Muscle of arm (tissue), 12 donors: Measurements from ENCODE around the gene MTHFD1L. TPM values are rescaled to one million over a fixed set of nuclear protein-coding genes. Genes with fewer than 3 reads are reported as not detected.
A peak's percentile ranks its signal among the peaks of the same experiment; 100 is the strongest.

ENCODE experiments used
- DNase-seq: peaks from one replicate; pipeline ENCODE4 v3.0.0-alpha.2; 2013
- polyA plus RNA-seq, 12 donors: library from polyadenylated mRNA; unstranded; fragments of 120-200 nt; gene quantifications; one replicate each; pipeline ENCODE4 v1.2.1, GENCODE V29; 2013; ENCODE audit not compliant: insufficient read length in 12 of 12

The MTHFD1L gene
- polyA plus RNA-seq, 12 donors: 18.1 to 32.4 (median 28.2) TPM; not detected in 1

GRCh38 chr6:151010071-151010470 is 144.6 kb downstream of the MTHFD1L start:
- DNase-seq: peak; percentile 35

DNA sequence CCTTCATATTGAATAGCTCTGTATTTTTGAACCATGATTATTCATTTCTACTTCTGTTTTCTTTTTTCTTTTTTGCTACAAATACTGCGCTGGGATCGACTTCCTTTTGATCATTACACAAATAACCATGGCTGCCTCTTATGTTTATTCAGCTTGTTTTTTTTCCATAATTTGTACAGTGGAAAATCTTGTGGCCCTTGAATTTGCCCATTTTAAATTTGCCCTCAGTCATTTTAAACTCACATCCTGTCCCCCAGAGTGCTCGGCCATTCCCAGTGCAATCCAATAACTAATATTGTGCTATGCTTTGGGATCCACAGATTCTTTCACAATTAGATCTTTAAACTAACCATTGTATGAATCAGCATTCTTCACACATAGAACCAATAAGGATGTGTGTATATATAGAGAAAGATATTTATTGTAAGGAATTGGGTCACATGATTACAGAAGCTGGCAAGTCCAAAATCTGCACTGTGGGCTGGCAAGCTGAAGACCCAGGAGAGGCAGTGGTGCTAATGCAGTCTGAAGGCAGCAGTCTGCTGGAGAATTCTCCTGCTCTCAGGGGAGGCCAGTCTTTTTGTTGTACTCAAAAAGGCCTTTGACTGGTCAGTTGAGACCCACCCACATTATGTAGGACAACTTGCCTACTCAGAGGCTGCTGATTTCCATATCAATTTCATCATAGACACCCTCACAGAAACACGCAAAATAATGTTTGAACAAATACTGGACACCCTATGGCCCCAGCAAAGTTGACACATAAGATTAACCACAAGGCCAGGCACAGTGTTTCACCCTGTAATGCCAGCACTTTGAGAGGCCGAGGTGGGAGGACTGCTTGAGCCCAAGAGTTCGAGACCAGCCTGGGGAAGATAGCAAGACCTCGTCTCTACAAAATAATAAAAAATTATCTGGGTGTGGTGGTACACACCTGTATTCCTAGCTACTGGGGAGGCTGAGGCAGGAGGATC is 147.1 kb downstream of the MTHFD1L start:
- no peak for DNase-seq

DNA sequence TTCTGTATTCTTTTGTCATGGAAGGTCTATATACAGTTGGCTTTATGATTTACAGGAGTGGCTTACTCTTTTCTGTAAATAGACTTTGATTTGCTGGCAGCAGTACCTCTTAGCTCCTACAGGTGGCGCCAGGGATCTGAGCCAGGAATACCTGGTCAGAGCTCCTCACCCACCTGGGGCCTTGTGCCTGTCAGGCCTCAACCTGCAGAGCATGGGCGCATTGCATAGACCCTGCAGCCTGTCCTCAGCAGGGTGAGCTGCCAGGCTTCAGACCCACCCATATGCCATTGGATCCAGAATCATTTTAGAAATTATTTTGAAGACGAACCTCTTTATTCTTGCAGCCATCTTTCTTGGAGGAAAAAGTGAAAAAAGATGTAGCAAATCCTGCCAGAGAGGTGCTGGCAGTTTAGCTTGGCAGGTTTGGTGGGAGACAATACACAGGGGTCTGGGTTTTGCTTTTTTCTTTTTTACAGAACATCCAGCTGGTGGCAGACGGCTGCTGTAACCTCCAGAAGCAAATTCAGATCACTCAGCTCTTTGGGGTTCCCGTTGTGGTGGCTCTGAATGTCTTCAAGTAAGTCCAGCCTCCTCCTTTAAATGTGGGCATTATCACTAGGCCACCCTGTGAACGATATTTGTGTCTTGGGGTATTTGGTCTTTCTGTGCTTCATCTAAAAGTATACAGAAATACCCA is 149.1 kb downstream of the MTHFD1L start:
- peak; percentile 78 for DNase-seq

- DNase-seq: no peak
These were observed 149.7 kb downstream of the MTHFD1L start for GRCh38 chr6:151015101-151015700.

DNA sequence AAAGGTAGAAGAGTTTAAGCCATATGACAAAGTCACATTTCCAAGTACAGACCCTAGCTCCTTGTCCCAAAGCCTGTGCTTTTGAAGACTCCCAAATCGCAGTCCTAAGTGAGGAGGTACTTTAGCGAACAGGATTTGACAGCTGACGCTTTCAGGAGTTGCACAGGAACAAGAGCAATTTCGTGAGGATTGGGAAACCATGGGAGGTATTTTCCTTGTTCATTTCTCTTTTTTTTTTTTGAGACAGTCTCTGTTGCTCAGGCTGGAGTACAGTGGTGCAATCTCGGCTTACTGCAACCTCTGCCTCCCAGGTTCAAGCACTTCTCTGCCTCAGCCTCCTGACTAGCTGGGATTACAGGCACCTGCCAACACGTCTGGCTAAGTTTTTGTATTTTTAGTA is 150.6 kb downstream of the MTHFD1L start:
- no peak for DNase-seq

GRCh38 chr6:151018046-151018445 is 152.5 kb downstream of the MTHFD1L start:
- no peak for DNase-seq

DNA sequence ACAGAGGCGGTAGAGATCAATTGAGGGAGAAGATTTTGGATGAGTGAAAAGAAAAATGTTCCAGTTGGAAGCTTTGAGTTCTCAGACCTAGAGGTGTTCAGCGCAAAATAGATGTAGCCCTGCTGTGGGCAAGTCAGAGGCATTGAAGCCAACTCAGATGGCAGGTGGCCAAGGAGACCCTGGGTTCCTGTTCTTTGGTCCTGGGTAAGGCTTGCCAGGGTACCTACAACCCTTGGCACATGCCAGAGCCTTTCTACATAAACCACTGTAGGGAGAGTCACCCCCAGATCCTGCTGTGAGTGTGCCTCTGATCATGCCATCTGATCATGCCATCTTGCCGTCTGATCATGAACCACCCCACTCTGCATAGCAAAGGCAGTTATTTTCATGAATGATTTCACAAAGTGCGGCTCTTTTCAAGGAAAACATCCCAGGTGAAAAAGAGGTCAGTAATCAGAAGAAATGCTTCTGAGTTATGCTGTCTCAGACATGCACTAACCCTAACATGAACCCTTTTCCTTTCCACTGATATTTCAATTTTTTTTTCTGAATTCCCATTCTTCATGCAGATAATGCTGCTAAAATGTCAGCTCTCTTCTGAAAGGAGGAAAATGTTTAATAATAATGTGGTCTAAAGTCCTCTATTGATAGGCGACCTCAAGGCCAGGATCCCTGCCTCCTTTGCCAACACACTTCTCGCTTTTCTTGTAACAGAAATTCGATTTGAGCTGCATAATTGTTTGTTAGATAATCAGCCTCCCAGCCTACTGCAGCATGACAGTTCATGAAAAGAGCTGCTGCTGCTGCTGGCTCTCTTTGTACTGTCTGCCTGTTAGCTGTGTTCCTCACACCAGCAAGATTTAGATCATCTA is 153.6 kb downstream of the MTHFD1L start:
- DNase-seq: no peak

DNA sequence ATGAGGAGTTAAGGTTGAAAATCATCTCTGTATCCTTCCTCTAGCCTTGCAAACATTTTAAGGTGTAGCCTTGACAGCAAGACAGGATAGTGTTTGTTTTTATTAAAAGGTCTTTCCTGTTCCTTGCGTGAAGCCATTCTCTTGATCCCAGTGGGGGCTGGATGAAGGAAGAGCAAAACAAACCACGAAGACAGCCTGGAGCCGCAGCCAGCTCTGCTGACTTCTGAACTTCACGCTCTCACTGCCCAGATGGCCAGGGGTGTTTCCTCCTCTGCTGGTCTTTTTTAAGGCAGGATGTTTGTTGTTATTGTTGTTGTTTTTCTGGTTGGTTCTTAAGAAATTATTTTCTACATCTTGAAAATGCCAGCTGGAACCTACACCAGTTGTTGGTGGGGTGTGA is 156.4 kb downstream of the MTHFD1L start:
- DNase-seq: peak; percentile 47

GRCh38 chr6:151022492-151022891 is 157.0 kb downstream of the MTHFD1L start:
- DNase-seq: no peak

GRCh38 chr6:151023342-151023741 is 157.8 kb downstream of the MTHFD1L start:
- no peak for DNase-seq

- no peak for DNase-seq
These were observed 159.1 kb downstream of the MTHFD1L start for GRCh38 chr6:151024597-151024996.

GRCh38 chr6:151025076-151025475 is 159.6 kb downstream of the MTHFD1L start:
- no peak for DNase-seq

GRCh38 chr6:151026041-151026663 is 160.7 kb downstream of the MTHFD1L start:
- DNase-seq: no peak

DNA sequence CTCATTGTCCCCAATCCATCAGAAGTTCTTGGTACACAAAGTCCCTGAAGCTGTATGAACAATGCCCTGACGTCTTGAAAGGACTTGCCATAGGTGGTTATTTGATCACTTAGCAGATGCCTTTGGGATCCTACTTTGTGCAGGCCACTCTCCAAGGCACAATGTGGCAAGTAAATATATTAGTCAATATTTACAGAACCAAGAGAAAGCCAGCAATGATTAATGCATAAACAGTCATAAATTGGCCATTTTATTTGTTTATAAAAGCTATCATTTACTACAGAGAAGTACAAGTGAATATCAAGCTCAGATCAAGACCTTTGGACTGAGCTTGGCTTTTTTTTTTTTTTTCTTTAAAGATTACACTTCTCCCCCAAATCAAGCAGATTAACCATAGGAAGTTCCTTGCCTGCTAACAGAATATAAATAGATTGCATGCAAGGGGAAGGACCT is 161.8 kb downstream of the MTHFD1L start:
- DNase-seq: no peak

DNA sequence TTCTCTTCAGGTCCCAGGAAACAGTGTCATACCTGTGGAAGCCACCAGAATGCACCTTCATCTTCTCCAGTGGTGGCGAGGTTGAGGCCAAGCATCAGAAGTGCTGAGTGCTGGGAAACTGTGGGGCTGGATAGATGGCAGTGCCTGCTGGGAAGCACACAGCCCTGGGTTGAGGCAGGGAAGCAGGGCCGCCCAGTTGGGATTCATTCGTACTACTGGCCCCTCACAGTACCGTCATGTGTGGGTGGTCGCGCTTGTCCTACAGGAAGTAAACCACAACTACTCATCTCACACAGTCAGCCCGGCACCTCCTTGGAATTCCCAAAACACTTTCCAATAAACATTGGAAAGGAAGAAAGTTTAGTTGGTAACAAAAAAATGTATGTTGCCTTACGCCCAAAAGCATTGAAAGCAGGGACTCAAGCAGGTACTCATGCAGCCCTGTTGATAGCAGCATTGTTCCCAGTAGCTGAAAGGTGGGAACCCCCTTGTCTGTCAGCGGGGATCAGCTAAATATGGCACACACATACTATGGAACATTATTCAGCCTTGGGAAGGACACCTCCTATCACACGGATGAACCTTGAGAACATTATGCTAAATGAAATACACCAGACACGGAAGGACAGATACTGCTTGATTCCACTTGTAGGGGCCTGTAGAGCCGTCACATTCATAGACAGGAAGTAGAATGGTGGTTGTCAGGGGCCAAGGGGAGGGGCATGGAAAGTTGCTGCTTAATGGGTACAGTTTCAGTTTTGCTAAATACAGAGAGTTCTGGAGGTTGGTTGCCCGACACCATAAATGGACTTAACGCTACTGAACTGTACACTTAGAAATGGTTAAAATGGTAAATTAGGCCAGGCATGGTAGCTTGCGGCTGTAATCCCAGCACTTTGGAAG is 162.7 kb downstream of the MTHFD1L start:
- DNase-seq: no peak

DNA sequence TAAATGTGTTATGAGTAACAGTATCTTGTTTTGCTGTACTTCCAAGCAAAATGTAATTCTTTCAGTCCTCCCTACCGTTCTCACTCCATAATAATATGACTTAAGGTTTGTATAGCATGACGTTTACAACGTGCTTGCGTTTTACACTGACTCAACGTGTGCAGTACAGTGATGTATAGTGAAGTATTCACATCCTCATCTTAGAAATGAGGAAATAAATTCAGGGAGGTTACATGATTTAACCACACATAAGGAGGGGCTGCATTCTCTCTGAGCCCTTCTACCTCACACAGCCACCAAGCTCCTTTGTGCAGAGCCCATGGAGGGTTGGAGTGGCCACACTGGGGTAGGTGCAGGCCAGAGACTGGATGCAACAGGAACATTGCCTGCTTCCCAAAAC is 164.5 kb downstream of the MTHFD1L start:
- DNase-seq: no peak

- DNase-seq: no peak
These were observed 166.5 kb downstream of the MTHFD1L start for GRCh38 chr6:151032034-151032433.

DNA sequence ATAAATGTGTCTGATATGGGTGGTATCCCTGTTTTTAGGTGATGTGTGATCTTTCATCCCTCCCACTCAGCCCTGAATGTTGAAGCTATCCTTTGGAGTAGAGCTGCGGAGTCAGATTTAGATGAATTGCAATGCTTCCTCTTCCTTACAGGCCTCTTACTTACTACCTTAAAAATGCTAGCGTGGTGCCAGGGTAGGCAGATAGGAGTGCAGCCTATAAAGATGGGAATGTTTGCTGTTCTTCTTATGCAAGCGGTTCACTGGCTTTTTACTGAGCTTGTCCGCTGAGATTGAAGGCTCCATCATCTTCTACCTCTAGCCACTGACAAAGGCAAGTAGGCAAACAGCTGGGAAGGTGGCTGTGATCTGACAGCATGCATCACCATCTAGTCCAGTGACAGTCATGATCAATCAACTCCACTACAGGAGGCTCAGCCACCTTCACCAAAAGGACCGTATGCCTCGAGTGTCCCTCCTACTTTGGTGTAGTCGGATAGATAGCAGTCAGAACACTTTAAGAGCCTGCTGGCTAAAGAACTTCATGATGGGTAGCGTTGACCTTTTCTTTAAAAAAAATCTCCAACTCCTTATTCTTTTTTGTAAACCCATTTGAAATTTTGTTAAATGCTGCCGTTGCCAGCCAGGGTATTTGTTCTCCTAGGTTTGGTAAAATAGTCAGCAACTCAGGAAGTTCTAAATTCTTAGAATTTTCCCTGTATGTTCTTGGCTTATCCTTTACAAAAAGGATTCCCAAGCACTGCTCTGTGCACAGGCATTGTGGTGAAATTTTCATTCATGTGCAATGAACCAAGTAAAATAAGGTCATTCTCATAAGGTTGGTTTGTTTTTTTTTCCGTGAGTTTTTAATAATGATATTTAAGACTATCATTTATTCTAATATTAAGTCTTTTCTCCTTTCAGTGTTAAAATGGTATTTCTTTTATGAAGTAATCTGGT is 169.6 kb downstream of the MTHFD1L start:
- no peak for DNase-seq
